GM04503 (cell line): ENCODE measurements around the gene COL9A3.

Experiments used
- DNase-seq: peaks from one replicate; pipeline ENCODE4 v3.0.0-alpha.2; 2012; ENCODE audit warnings: low read depth

The COL9A3 gene

GRCh38 chr20:62796699-62797491 is 20.0 kb upstream of the COL9A3 start:
- no peak for DNase-seq

GRCh38 chr20:62797671-62798532 is 18.9 kb upstream of the COL9A3 start:
- no peak for DNase-seq

GRCh38 chr20:62799036-62799435 is 17.8 kb upstream of the COL9A3 start:
- no peak for DNase-seq

- no peak for DNase-seq
Measured at GRCh38 chr20:62799459-62799858, 17.4 kb upstream of the COL9A3 start.

- DNase-seq = no peak
Measured at GRCh38 chr20:62799873-62800272, 17.0 kb upstream of the COL9A3 start.

- DNase-seq = no peak
Measured at GRCh38 chr20:62800314-62801259, 16.3 kb upstream of the COL9A3 start.

GRCh38 chr20:62801284-62802010 is 15.4 kb upstream of the COL9A3 start:
- DNase-seq = no peak

- DNase-seq = no peak
Measured at GRCh38 chr20:62802026-62802712, 14.7 kb upstream of the COL9A3 start.

- no peak for DNase-seq
Measured at GRCh38 chr20:62804021-62804626, 12.7 kb upstream of the COL9A3 start.

- no peak for DNase-seq
Measured at GRCh38 chr20:62804627-62805154, 12.2 kb upstream of the COL9A3 start, which contains the start of gene OGFR. Gene OGFR, plus strand, starts transcription at chr20:62804835. Its CDS starts 25 bp downstream, at chr20:62804860.

- no peak for DNase-seq
Measured at GRCh38 chr20:62805155-62805710, 11.6 kb upstream of the COL9A3 start.

- no peak for DNase-seq
Measured at GRCh38 chr20:62805711-62806382, 11.0 kb upstream of the COL9A3 start.

GRCh38 chr20:62806383-62807050 is 10.3 kb upstream of the COL9A3 start:
- DNase-seq = no peak

- DNase-seq = no peak
Measured at GRCh38 chr20:62807444-62808210, 9.2 kb upstream of the COL9A3 start.

GRCh38 chr20:62808211-62808865 is 8.5 kb upstream of the COL9A3 start:
- DNase-seq = no peak

GRCh38 chr20:62809530-62810428 is 7.1 kb upstream of the COL9A3 start:
- no peak for DNase-seq
